HG02884 (cell line): ENCODE results near the gene MMP11.

Source experiments
- ATAC-seq: cut with Tn5 transposase; IDR thresholded peaks from one replicate; pipeline ENCODE4 v1.9.1; 2021; ENCODE audit warnings: mild to moderate bottlenecking, moderate library complexity; ENCODE audit not compliant: unreplicated experiment

Gene MMP11

DNA sequence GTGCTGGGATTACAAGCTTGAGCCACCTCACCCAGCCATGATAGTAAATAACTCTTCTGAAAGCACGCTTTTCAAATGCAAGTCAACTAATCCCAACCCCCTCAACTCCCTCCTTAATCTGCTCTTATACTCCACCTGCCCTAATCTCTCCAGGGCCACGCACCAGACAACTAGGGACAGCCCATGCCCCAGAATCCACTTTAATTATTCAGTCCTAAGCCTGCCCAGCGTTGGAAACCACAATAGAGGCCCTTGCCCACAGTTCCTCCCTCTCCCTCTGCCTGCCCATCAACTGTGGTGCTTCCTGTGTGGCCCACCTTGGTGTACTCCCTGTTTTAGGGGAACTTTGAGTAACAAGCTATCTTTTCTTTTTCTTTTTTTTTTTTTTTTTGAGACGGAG is 15.8 kb upstream of the MMP11 start:
- ATAC-seq = no peak

DNA sequence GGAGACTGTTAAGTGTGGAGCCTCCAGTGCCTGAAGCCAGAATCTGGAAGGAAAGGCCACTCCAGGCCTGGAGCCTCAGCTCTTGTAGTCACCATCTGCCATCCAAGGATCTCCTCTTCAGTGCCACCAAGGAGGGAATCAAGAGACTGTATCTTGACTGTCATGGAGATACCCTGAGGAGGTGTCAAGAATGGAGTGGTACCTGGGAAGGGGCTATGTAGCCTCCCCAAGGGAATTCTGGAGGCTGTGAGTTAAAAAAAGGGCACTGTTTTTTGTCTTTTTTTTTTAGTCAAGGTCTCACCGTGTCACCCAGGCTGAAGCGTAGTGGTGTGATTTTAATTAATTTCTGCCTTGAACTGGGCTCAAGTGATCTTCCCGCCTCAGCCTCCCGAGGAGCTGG is 13.1 kb upstream of the MMP11 start:
- no peak for ATAC-seq

DNA sequence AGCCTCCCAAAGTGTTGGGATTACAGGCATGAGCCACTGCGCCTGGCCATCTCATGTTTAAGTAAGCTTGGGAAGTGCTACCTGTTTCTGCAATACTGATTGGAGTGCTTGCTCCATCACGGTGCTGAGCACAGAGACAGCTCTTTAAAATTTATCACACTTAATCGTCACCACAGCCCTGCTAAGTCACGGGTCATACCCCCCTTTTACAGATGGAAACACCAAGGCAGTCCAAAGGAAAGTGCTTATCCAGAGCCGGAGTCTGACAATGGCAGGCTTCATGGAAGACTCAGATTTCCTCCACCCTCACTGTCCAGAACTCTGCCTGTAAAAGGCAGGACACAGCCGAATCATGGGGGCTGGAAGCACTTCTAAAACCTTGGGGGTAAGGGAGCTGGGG is 12.6 kb upstream of the MMP11 start:
- no peak for ATAC-seq

DNA sequence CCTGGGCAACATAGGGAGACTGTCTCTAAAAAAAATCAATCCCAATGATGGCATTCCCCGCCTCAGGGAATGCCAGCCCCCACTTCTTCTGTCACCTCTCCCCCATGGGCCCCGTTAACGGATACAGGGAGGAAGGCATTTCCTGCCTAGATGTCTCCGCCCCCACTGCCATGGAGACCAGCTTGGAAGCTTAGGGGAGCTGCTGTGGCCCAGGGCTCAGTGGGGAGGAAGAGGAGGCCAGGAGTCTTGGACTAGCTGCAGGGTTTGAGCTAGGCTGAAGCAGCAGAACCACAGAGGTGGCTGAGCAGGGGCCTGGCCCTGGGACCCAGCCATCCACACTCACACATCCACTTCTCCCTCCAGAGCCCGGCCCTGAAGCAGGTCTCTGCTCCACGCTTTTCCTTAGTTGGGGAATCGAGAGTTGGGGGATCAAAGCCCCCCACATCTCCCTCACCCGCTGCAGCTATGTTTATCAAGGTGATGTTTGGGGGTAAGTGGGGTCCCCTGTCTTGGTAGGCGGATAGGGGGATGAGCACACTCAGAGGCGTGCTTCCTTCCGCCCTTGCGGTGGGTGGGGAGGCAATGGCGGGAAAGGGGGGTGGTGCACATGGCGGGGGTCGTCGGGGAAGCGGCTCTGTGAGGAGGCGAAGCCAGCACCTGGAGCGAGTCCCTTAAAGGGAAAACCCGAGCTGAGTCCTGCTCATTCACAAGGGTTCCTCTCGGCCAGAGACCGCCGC is 9.6 kb upstream of the MMP11 start, which contains the start of gene C22orf15:
Gene C22orf15, plus strand, starts transcription at position 149 of the 737 bp plus-strand sequence. Its CDS starts 317 bp downstream, at position 466.
- no peak for ATAC-seq

DNA sequence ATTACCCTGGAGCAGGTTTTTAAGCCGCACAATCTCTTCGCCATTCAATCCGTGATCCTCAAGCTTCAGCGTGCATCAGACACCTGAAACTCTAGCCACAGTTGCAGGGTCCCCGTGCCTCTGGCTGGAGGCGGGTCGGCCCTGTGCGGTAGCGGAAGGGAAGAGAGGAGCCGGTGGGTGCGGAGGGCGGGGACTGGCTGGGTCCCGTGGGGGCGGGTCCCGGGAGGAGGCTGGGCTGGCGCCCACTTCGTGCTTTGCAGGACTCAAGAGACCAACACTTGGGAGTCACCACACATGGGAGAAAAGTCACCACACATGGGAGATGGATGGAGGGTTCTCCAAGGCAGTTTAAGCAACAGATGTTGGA is 9.1 kb upstream of the MMP11 start:
- ATAC-seq = no peak

DNA sequence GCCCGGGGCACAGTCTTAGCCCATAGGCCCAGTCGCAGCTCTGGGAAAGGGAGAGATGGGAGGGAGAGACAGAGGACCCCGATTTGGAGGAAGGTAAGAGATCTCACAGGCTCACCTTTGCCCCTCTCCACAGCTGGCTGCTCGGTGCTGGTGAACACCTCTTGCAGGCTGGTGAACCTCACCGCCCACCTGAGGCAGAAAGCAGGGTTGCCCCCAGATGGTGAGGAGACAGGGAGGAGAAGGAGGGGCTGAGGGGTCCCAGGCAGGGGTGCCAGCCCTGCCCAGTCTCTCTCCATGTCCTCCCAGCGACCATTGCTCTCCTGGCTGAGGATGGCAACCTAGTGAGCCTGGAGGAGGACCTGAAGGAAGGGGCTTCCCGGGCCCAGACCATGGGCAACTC is 8.7 kb upstream of the MMP11 start:
- no peak for ATAC-seq

DNA sequence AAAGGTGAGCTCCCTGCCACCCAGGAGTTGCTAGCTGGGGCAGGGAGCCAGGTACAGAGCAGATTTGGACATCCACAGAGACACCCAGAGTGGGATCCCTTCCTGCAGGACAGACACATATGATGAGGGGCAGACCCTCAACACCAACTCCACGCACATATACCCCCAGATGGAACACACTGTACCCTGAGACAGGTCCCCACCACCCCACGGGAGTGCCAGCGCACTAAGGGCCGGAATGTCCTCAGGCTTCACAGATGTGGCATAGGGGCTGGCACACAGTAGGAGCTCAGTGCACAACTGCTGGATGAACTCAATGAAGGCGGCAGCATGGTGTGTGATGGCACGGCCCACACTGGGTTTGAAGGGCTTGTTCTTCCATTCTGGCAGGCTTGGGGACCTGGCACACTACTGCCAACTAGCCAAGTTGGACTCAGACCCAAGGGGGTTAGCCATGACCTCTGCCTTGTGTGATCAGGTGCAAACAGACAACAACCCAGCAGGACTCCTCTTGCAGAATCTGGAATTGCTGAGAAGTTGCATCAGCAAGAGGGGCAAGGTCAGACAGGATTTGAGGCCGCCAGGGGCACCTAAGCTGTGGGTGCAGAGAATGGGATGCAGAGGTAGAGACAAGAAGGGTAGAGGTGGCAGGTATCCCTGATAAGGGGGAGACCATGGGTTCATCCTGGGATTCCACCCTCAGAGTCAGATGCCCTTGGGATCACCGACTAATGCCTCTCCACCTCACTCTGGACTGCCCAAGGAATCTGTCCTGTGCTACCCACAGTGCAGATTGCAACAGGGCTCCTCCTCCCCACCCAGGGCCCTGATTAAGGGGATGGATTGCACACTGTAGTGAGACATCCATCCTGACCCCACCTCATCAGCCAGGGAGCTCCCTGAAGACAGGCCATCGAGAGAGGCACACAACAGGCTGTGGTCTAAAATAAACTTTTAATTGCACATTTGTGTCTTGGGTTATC is 7.5 kb upstream of the MMP11 start:
- no peak for ATAC-seq

DNA sequence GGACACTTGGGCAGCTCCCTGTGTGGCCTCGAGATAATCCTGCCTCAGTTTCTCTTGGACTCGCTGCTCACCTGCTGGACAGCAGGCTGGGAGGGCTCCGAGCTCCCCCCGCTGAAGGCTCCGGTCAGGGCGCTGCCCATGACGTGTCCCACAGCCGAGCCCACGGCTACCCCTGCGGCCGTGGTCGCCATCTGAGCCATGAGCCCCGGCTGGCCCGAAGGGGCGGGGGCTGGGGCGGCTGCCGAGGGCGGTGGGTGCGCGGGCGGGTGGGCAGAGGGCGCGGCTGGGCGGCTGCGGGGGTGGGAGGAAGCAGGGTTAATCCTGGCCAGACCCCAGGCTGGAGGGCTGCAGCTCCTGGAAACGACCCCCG is 5.4 kb upstream of the MMP11 start:
- ATAC-seq = no peak

DNA sequence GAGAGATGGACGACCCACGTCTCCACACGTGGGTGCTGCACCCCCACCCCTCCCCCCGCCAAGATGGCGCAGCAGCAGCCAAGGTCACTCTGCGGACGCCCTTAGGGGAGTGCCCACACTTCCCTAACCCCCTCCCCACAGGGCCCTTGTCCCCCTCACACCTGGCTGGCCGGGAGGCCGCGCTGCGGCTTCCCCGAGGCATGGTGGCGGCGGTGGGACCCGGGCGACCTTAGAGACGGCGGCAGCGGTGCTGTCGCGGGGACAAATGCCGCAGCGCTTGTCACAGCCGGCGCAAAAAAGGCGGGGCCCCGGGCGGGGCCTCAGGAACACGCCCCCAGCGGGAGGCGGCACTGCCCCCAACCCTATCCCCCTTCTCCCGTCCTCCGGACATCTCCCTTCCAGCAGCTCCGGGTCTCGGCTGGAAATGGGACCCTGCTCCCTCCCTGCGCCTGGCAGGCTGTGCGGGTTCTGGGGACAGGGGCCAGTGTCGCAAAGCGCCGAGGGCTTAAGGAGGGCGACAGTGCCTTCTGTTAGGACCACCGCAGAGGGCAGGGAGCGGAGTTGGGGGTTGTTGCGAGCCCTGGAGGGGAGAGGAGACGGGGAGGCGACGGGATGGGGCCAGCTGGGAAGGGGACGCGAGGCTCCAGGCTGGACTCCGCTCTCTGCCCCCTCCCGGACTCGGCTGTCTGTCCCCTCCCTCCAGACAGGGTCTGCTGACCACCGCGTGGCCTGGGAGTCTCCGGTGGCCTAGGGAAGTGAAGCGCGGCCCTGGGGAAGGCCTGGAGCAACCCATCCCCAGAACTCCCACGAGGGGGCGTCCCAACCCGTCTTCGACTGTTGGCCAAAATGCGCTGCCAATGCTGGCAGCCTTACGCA is 4.7 kb upstream of the MMP11 start, which contains the start of gene CHCHD10:
Gene CHCHD10, minus strand, starts transcription at position 300 of the 876 bp plus-strand sequence. Its CDS starts 98 bp downstream, at position 202.
- ATAC-seq = no peak

DNA sequence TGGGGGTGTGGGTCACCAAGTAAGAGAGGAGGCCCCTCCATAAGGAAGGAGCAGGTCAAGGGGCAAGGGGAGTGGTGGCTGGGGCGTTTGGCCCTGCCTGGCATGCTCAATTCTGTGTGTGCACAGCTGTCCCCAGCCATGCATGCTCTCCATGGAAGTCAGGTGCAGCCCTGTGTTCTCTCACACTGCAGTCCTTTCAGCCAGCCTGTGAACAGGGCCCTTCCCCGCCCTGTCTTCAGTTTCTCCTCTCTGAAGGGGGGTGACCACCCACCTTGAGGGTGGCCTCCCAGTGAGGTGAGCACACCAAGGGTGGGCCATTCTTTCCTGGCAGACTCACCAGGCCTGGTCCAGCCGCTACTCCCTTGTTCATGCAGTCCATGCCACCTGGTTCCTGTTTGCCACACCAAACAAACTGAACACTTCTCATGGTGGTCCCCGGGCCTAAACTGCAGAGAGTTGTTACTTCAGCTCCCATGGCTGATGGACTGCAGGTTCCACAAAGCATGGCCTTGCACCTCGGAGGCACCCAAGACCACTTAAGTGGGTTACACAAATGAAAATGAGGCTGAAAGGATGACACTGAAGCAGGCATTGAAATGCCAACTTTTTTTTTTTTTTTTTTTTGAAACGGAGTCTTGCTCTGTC is 3.2 kb upstream of the MMP11 start:
- ATAC-seq = no peak

DNA sequence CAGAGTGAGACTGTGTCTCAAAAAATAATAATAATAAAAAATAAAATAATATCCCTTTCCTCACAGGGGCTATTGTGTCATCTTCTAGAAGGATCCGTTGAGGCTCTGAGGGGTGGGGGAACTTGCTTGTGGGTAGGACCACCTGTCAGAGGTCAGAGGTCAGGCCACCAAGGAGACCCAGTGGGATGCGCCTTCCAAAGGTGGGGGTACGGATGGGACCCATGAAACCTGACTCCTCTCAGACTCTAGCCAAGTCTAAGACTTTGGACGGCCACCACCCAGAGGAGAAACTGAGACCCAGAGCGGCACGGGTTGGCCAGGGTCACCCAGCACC is 367 bp upstream of the MMP11 start:
- no peak for ATAC-seq

DNA sequence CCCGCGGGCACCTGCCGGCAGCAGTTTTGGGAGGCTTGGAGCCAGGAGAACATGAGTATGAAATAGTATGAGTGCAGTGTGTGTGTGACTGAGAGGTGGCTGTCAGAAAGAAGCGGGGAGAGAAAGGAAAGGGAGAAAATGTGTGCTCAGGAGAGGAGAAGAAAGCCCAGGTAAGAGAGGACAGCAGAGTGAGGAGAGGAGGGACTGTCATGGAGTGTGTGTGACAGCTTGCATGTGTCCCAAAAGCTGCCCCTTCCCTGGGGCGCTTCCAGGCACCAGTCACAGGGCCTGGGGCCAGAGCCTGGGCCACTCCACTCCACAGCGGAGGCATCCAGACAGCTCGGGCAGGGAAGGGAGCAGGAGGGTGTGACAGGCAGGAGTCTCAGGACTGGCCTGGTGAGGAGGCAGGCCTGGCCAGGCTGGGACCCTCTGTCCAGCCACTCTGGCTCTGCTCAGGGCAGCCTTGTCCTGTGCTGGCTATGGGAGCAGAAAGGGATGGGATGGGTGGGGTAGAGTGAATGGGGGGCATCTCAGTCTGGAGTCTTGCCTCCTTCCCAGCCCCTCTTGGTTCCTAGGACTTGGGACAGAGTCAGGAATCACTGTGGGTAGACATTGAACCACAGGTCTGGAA is 949 bp downstream of the MMP11 start:
- ATAC-seq = no peak

DNA sequence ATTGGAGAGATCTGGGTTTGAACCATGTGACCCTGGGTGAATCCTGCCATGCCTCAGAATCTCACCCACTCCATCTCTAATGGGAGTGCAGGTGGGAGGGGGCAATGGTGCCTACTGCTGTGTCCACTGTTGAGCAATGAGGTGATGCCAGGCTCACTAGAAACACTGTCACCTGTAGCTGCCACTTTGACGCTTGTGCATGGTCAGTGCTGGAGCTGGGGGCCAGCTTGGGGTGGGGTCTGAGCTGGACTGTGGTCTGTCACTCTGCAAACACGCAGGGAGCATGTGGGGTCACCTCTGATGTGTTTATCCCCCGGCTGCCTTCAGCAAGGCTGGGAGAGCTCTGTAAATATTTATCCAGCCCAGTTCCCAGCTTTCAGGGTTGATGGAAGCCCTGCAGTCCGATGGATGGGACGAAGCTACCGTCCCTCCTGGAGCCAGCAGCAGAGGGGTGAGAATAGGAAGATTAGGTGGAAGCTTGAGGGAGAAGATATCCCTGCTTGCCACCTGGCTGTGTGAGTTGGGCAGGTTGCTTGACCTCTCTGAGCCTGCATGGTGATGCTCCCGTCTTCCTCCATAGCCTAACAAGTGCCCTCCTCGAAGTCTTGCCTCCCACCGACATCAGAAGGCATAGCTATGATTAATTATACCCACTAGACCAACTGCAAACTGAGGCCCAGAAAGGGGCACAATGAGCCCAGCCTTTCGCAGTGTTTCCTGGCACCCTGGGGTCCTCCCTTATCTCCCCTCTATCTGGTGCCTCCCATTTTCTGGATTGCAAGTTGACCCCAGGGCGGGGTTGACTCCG is 1.7 kb downstream of the MMP11 start:
- ATAC-seq = no peak

DNA sequence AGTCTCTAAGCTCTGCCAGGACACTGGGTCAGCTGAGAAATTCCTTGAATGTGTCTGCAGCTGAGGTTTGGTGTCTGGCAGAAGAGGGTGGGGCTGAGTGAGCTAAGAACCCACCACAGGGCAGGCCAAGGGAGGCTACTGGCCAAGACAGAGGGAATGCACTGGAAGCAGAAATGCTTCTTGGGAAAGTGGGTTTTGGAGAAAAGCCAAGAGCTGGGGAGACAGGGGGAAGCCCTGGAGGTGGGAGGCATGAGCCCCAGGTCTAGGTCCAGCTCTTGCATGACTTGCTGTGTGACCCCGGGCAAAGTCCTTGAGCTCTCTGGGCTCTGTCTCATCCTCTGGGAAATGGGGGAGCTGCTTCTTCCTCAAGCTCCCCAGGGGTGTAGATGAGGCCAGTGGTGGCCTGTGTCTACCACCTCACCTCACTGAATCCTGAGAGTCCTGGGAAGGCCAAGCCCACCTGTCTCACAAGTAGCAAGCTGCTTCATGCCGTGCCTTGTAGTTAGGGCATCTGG is 2.3 kb downstream of the MMP11 start:
- no peak for ATAC-seq

DNA sequence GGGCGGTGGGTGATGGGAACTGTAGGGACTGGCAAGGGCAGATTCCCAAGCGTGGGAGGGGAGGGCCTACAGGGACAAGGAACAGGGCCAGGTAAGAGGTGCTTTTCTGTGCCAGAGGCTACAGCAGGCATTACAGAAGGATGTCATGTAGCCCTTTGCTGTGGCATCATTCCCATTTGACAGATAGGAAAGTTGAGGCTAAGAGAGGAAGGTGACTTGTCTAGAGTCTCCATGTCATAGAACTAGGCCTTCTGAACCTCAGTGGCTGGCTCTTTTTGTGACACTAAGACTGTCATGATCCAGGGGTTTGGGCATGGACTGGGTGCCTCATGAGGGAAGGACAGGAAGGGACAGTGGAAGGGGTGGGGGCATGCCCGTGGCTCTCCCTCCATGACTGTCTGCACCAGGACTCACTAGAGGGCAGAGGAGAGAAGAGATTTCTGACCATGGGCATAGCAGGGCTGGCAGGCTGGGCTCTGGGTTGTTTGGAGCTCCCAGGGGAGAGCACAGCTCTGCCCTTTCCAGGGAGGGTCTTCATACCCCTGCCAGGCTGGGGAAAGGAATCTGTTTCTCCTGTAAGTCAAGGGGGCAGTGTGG is 3.2 kb downstream of the MMP11 start:
- no peak for ATAC-seq

DNA sequence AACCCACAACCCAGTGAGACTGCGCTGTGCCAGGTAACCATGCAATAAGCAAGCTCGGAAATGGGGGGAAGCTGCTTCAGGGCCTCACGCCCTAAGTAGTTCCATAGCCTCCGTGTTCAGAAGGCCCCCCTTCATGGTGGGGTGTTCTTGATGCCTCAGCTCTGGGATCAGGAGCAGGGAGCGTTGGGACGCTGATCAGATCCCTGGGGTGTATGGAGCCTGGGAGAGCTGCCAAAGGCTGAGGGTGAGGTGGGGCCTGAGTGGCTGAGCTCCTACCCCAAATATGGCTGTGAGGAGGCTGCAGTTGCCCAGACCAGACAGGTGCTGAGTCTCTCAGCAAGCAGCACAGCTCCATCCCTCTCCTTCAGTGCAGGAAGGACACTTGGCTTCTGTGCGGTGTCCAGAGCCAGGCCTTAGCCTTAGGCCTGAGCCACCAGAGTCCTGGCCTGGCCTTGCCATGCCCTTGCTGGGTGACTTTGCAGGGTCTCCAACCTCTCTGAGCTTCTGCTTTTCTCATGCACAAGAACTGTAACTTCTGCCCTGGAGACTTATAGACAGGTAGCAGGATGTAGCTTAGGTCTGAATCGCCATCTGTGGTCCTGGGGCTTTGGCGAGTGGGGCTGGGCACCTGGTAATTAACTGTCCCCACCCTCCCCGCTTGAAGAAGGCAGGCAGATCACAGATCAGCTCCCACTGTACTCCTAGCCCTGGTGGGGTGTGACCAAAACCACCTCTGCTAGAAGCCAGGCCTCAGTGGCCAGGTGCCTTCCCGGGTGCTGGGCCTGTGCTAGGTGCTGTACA is 5.3 kb downstream of the MMP11 start:
- ATAC-seq = no peak

DNA sequence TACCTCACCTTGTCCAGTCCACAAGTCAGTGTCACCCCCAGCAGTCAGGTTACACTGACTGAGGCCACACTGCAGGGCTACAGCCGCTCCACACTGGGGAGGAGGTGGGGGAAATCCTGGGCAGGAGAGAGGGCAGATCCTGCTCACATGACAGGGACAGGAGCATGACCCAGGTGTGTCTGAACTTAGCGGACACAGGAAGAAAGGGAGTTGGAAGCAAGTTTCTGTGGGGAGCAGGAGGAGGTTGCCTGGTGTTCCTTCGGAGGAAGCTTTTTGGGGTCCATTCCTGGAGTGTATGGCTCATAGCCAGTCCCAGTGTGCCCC is 5.9 kb downstream of the MMP11 start:
- ATAC-seq = no peak

DNA sequence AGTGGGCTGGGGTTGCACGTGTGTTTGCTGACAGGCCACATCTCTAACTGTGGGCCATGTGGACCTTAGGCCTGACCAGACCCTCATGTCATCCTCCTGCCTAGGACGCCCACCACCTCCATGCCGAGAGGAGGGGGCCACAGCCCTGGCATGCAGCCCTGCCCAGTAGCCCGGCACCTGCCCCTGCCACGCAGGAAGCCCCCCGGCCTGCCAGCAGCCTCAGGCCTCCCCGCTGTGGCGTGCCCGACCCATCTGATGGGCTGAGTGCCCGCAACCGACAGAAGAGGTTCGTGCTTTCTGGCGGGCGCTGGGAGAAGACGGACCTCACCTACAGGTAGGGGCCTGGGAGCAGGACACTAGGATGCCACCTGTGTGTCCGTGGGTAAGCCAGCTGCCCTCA is 6.4 kb downstream of the MMP11 start:
- no peak for ATAC-seq
